H9 (cell line): ENCODE results near the gene P4HTM. TPM values are rescaled to one million over a fixed set of nuclear protein-coding genes. Genes with fewer than 3 reads are reported as not detected.
A peak's percentile ranks its signal among the peaks of the same experiment; 100 is the strongest.

ENCODE experiments used
- DNase-seq: peaks from one replicate; pipeline ENCODE4 v3.0.0-alpha.2; 2017
- H2AFZ ChIP-seq: one replicate; pipeline ENCODE4 v1.6.1; 2013; ENCODE audit warnings: mild to moderate bottlenecking, low read length, control low read depth, moderate library complexity
- H2AK5ac ChIP-seq: 2 replicates; pipeline ENCODE4 v1.6.1; 2013; ENCODE audit warnings: low read length, control low read depth, mixed read lengths; ENCODE audit not compliant: insufficient read length
- H2BK120ac ChIP-seq: one replicate; pipeline ENCODE4 v1.6.1; 2013; ENCODE audit warnings: low read depth, mild to moderate bottlenecking, low read length, control low read depth, inconsistent platforms; ENCODE audit not compliant: poor library complexity, severe bottlenecking
- H2BK12ac ChIP-seq: 2 replicates; pipeline ENCODE4 v1.6.1; 2013; ENCODE audit warnings: low read length, control low read depth, mixed read lengths, low read depth; ENCODE audit not compliant: insufficient read length
- H2BK15ac ChIP-seq: 2 replicates; pipeline ENCODE4 v1.6.1; 2013; ENCODE audit warnings: low read depth, low read length, control low read depth
- H2BK20ac ChIP-seq: one replicate; pipeline ENCODE4 v1.6.1; 2013; ENCODE audit warnings: low read depth, mild to moderate bottlenecking, low read length, control low read depth, inconsistent platforms; ENCODE audit not compliant: poor library complexity, severe bottlenecking
- H2BK5ac ChIP-seq: 2 replicates; pipeline ENCODE4 v1.6.1; 2013; ENCODE audit warnings: low read length, control low read depth, mixed read lengths; ENCODE audit not compliant: insufficient read length
- H3K14ac ChIP-seq: 2 replicates; pipeline ENCODE4 v1.6.1; 2013; ENCODE audit warnings: low read length, control low read depth; ENCODE audit not compliant: insufficient read depth
- H3K18ac ChIP-seq: 2 replicates; pipeline ENCODE4 v1.6.1; 2013; ENCODE audit warnings: low read depth, mild to moderate bottlenecking, mixed read lengths, low read length, control low read depth; ENCODE audit not compliant: insufficient read length
- H3K23ac ChIP-seq: 2 replicates; pipeline ENCODE4 v1.6.1; 2013; ENCODE audit warnings: low read length, control low read depth, mixed read lengths, low read depth; ENCODE audit not compliant: insufficient read length
- H3K23me2 ChIP-seq: 2 replicates; pipeline ENCODE4 v1.6.1; 2013; ENCODE audit warnings: low read depth, mild to moderate bottlenecking, mixed read lengths, low read length, control low read depth; ENCODE audit not compliant: insufficient read length, poor library complexity, severe bottlenecking
- H3K27ac ChIP-seq: 2 replicates; pipeline ENCODE4 v1.5.1; 2013; ENCODE audit warnings: low read length, control low read depth, mixed read lengths, low read depth; ENCODE audit not compliant: insufficient read length
- H3K27me3 ChIP-seq: 2 replicates; pipeline ENCODE4 v1.6.1; 2013; ENCODE audit warnings: low read length, control low read depth, inconsistent platforms; ENCODE audit not compliant: insufficient read depth
- H3K4ac ChIP-seq: 2 replicates; pipeline ENCODE4 v1.6.1; 2013; ENCODE audit warnings: low read depth, mild to moderate bottlenecking, control low read depth, inconsistent platforms, low read length, moderate library complexity
- H3K4me1 ChIP-seq: 2 replicates; pipeline ENCODE4 v1.6.1; 2013; ENCODE audit warnings: low read length, control low read depth, inconsistent platforms; ENCODE audit not compliant: insufficient read depth
- H3K4me2 ChIP-seq: 2 replicates; pipeline ENCODE4 v1.6.1; 2013; ENCODE audit warnings: low read length, control low read depth, mixed read lengths; ENCODE audit not compliant: insufficient read length, insufficient read depth
- H3K56ac ChIP-seq: 2 replicates; pipeline ENCODE4 v1.6.1; 2013; ENCODE audit warnings: low read depth, mild to moderate bottlenecking, mixed read lengths, low read length, control low read depth; ENCODE audit not compliant: insufficient read length
- H3K79me1 ChIP-seq: 2 replicates; pipeline ENCODE4 v1.6.1; 2013; ENCODE audit warnings: low read depth, mild to moderate bottlenecking, moderate library complexity, low read length, control low read depth, inconsistent platforms; ENCODE audit not compliant: insufficient read depth, poor library complexity, severe bottlenecking
- H3K79me2 ChIP-seq: 2 replicates; pipeline ENCODE4 v1.6.1; 2013; ENCODE audit warnings: low read length, control low read depth, inconsistent platforms; ENCODE audit not compliant: insufficient read depth
- H3K9ac ChIP-seq: 2 replicates; pipeline ENCODE4 v1.6.1; 2013; ENCODE audit warnings: low read length, control low read depth, mixed read lengths; ENCODE audit not compliant: insufficient read length; ENCODE audit errors: extremely low read depth
- H3K9me3 ChIP-seq: one replicate; pipeline ENCODE4 v1.6.1; 2013; ENCODE audit warnings: low read depth, low read length, inconsistent platforms; ENCODE audit not compliant: control insufficient read depth
- H3T11ph ChIP-seq: one replicate; pipeline ENCODE4 v1.6.1; 2013; ENCODE audit warnings: mild to moderate bottlenecking, low read length, control low read depth, inconsistent platforms
- H4K20me1 ChIP-seq: one replicate; pipeline ENCODE4 v1.6.1; 2013; ENCODE audit not compliant: control insufficient read depth, insufficient read length, insufficient read depth
- H4K5ac ChIP-seq: 2 replicates; pipeline ENCODE4 v1.6.1; 2013; ENCODE audit warnings: low read depth, mild to moderate bottlenecking, mixed read lengths, low read length, control low read depth; ENCODE audit not compliant: insufficient read length
- H4K8ac ChIP-seq: replicated peaks from 2 replicates; pipeline ENCODE4 v1.6.1; 2013; ENCODE audit warnings: low read length, control low read depth, mixed read lengths, low read depth; ENCODE audit not compliant: insufficient read length
- H4K91ac ChIP-seq: 2 replicates; pipeline ENCODE4 v1.6.1; 2013; ENCODE audit warnings: low read depth, mild to moderate bottlenecking, moderate library complexity, mixed read lengths, low read length, control low read depth; ENCODE audit not compliant: insufficient read length
- H3K27ac Mint-ChIP-seq, 3 experiments: 2 replicates in 2 of 3; 3 replicates in 1 of 3; pipeline ENCODE4 v1.8.0; 2020 to 2021; ENCODE audit warnings: mixed read lengths in 3 of 3, mild to moderate bottlenecking in 1 of 3, moderate library complexity in 1 of 3
- H3K27me3 Mint-ChIP-seq: 2 replicates; pipeline ENCODE4 v1.8.0; 2021; ENCODE audit warnings: low read depth, mild to moderate bottlenecking, moderate library complexity, mixed read lengths
- H3K36me3 Mint-ChIP-seq, 3 experiments: 2 replicates in 2 of 3; 3 replicates in 1 of 3; pipeline ENCODE4 v1.8.0; 2020 to 2021; ENCODE audit warnings: low read depth in 3 of 3, mixed read lengths in 3 of 3; ENCODE audit not compliant: insufficient read depth in 1 of 3
- H3K4me1 Mint-ChIP-seq, 2 experiments: 2 replicates each; pipeline ENCODE4 v1.8.0; 2020; ENCODE audit warnings: mixed read lengths in 2 of 2
- H3K4me3 Mint-ChIP-seq, 2 experiments: 2 replicates in 1 of 2; 3 replicates in 1 of 2; pipeline ENCODE4 v1.8.0; 2020 to 2021; ENCODE audit warnings: mild to moderate bottlenecking in 2 of 2, mixed read lengths in 2 of 2, moderate library complexity in 1 of 2
- H3K9me3 Mint-ChIP-seq, 2 experiments: 2 replicates in 1 of 2; 3 replicates in 1 of 2; pipeline ENCODE4 v1.8.0; 2020; ENCODE audit warnings: mild to moderate bottlenecking in 2 of 2, mixed read lengths in 2 of 2, moderate library complexity in 1 of 2
- WGBS: extraction: QIAGEN DNeasy Blood & Tissue Kit; methylation state at CpG from one replicate; pipeline ENCODE4 v1.1.7; 2013; ENCODE audit warnings: missing lambda C conversion rate, low lambda C conversion rate, mixed read lengths; ENCODE audit not compliant: insufficient read length; ENCODE audit errors: extremely low coverage; 5-methylcytosine and 5-hydroxymethylcytosine counted together
- total RNA-seq: library from RNA; stranded (reverse); gene quantifications from 2 replicates; pipeline ENCODE4 v1.2.1, GENCODE V29; 2021
- TF ChIP-seq, protein P1 (sequence below): fragments of 200-600 bp; sonication (generic); conservative IDR thresholded peaks from 3 replicates; pipeline ENCODE4 v1.8.0; 2021; ENCODE audit warnings: antibody characterized with exemption, mild to moderate bottlenecking

P4HTM gene
- total RNA-seq, 1 experiment from 2014 or later: 36.0 TPM

DNA sequence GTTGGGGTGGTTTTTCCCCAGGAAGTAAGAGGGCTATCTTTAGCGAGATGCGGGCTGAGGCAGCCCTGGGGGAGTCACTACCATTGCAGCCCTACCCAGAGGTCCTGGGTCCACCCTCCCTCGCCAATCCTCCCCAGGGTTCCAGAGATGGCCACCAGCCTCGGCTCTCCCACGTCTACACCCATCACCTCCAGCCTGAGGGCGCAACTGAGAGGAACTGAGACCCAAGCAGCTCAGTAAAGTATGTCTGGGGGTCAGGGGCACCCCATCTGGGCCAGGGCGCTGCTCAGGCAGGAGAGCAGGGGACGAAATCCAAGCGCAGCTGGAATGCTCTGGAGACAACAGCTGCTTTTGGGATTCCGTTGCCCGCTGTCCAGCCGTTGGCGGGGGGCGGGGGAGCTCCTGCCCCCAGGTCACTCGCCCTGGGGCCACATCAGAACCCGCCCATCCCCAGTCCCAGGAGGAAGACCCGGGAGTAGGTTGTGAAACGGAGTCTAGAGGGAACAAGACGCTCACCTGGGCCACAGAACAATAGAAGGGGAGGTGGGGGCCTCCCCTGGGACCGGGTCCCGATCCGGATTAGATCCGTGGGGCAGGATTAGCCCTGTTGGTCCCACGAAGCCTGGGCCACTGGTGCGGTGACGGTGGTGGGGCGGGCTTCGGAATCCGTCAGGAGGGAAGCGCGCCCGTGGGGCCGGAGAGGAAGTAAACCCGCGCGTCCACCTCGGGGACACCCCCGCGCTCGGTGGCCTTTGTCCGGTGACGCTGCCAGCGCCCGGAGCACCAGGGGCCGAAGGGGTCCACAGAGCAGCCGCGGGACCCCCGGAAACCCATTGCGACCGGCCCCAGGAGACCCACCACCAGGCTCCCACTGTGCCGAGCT, 30.5 kb downstream of the P4HTM start:
- Histone ChIP-seq H3K9me3 (no peaks in the 10 kb centered on the region), H2AK5ac (no peak overlapping the region), H3K27ac (no peak overlapping the region), H2BK12ac (no peak overlapping the region), H3K56ac (no peak overlapping the region), H2BK15ac (no peak overlapping the region; the same call in 1 of the 2 replicates), H3K79me2 (no peaks in the 10 kb centered on the region), H2BK5ac (no peak overlapping the region), H3K14ac (peak overlapping the region; percentile 88), H3K79me1 (no peaks in the 10 kb centered on the region), H2BK20ac (no peak overlapping the region), H3K18ac (peak overlapping the region; percentile 92), H3K23me2 (peaks cover 22% of the 10 kb centered on the region), H3K4ac (peak overlapping the region; percentile 55), H4K91ac (peak overlapping the region; percentile 34), H3K9ac (peak overlapping the region; percentile 85), H4K5ac (peak overlapping the region; percentile 53), H4K8ac (no peak overlapping the region), H3K4me1 (no peaks in the 10 kb centered on the region), H3K23ac (no peak overlapping the region), H2BK120ac (no peak overlapping the region), H2AFZ (no peak overlapping the region), H4K20me1 (peaks cover 2% of the 10 kb centered on the region), H3K4me2 (peak overlapping the region; percentile 87), H3T11ph (no peak overlapping the region), H3K27me3 (no peaks in the 10 kb centered on the region)
- Mint-ChIP-seq H3K4me3 (peak overlapping the region; percentile 91 to 95), H3K4me1 (peaks cover 23 to 24% of the 10 kb centered on the region in 2 experiments), H3K27me3 (no peaks in the 10 kb centered on the region), H3K9me3 (no peaks in the 10 kb centered on the region), H3K36me3 (peaks cover 30 to 46% (median 41%) of the 10 kb centered on the region in 3 experiments), H3K27ac (peak overlapping the region; percentile 87 to 93 (median 91); a peak in 6 of 7 replicates)
- no peak for DNase-seq
- WGBS: no CpG with 5 or more reads among the region's 51 CpGs
- TF ChIP-seq, protein P1, sequence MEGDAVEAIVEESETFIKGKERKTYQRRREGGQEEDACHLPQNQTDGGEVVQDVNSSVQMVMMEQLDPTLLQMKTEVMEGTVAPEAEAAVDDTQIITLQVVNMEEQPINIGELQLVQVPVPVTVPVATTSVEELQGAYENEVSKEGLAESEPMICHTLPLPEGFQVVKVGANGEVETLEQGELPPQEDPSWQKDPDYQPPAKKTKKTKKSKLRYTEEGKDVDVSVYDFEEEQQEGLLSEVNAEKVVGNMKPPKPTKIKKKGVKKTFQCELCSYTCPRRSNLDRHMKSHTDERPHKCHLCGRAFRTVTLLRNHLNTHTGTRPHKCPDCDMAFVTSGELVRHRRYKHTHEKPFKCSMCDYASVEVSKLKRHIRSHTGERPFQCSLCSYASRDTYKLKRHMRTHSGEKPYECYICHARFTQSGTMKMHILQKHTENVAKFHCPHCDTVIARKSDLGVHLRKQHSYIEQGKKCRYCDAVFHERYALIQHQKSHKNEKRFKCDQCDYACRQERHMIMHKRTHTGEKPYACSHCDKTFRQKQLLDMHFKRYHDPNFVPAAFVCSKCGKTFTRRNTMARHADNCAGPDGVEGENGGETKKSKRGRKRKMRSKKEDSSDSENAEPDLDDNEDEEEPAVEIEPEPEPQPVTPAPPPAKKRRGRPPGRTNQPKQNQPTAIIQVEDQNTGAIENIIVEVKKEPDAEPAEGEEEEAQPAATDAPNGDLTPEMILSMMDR: no peak
